Measurements from ENCODE around the gene PARP11.

DNA sequence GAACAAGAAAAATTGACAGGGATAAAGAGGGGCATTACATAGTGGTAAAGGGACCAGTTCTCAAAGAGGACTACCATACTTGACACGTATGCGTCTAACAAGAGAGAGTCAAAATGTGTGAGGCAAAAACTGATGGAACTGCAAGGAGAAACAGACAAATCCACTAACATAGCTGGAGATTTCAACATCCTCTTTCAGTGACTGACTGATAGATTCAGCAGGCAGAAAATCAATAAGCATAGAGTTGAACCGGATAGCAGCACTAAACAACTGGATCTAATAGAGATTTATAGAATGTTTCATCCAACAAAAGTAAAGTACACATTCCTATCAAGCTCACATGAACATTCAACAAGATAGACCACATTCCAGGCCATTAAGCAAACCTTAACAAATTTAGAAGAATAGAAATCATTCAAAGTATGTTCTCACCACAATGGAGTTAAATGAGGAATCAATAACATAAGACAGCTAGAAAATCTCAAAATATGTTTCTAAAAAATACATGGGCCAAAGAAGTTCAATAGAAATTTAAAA lies 104.2 kb downstream of the PARP11 start:
- TF ChIP-seq POLR2AphosphoS5 (IDR thresholded peaks at IDR 0.05; ENCODE audit: insufficient read depth, low read depth, low read length), result no peak
- TF ChIP-seq, protein P1, sequence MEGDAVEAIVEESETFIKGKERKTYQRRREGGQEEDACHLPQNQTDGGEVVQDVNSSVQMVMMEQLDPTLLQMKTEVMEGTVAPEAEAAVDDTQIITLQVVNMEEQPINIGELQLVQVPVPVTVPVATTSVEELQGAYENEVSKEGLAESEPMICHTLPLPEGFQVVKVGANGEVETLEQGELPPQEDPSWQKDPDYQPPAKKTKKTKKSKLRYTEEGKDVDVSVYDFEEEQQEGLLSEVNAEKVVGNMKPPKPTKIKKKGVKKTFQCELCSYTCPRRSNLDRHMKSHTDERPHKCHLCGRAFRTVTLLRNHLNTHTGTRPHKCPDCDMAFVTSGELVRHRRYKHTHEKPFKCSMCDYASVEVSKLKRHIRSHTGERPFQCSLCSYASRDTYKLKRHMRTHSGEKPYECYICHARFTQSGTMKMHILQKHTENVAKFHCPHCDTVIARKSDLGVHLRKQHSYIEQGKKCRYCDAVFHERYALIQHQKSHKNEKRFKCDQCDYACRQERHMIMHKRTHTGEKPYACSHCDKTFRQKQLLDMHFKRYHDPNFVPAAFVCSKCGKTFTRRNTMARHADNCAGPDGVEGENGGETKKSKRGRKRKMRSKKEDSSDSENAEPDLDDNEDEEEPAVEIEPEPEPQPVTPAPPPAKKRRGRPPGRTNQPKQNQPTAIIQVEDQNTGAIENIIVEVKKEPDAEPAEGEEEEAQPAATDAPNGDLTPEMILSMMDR (IDR thresholded peaks at IDR 0.05; ENCODE audit: extremely low read depth in 1 of 2, insufficient read depth in 1 of 2, low read depth in 1 of 2, low read length in 2 of 2), result no peak
- TF ChIP-seq MAX (IDR thresholded peaks at IDR 0.05; ENCODE audit: insufficient read depth, insufficient read length), result no peak
- TF ChIP-seq POLR2A (IDR thresholded peaks at IDR 0.05; ENCODE audit: low read depth, low read length), result no peak
- TF ChIP-seq GATA2 (IDR thresholded peaks at IDR 0.05; ENCODE audit: insufficient read depth, insufficient read length, low read depth, low read length), result no peak

All from endothelial cell of umbilical vein (primary cell).